Effector memory CD8-positive, alpha-beta T cell (primary cell): ENCODE data around the gene ARHGAP45.

Experiments
- ATAC-seq: fragments of 150-1000 bp; cut with Tn5 transposase; replicated peaks from 2 replicates; pipeline ENCODE4 v1.10.0; 2021; ENCODE audit warnings: mild to moderate bottlenecking, moderate library complexity
- DNase-seq, 3 experiments: peaks; one replicate each; pipeline ENCODE4 v3.0.0; 2021
- H3K27ac Mint-ChIP-seq, 2 donors: one replicate each; pipeline ENCODE4 v1.8.0; 2022; ENCODE audit warnings: mild to moderate bottlenecking in 2 of 2, mixed read lengths in 2 of 2, moderate library complexity in 2 of 2
- H3K27me3 Mint-ChIP-seq, 2 donors: one replicate each; pipeline ENCODE4 v1.8.0; 2022; ENCODE audit warnings: mixed read lengths in 2 of 2
- H3K36me3 Mint-ChIP-seq: one replicate; pipeline ENCODE4 v1.8.0; 2022; ENCODE audit warnings: mild to moderate bottlenecking, moderate library complexity, mixed read lengths; ENCODE audit not compliant: insufficient read depth
- H3K4me1 Mint-ChIP-seq, 2 donors: one replicate each; pipeline ENCODE4 v1.8.0; 2022; ENCODE audit warnings: low read depth in 2 of 2, mixed read lengths in 2 of 2
- H3K4me3 Mint-ChIP-seq, 2 donors: one replicate each; pipeline ENCODE4 v1.8.0; 2022; ENCODE audit warnings: mild to moderate bottlenecking in 2 of 2, mixed read lengths in 2 of 2, moderate library complexity in 2 of 2
- H3K9me3 Mint-ChIP-seq, 2 donors: one replicate each; pipeline ENCODE4 v1.8.0; 2022; ENCODE audit warnings: mixed read lengths in 2 of 2

The ARHGAP45 gene

DNA sequence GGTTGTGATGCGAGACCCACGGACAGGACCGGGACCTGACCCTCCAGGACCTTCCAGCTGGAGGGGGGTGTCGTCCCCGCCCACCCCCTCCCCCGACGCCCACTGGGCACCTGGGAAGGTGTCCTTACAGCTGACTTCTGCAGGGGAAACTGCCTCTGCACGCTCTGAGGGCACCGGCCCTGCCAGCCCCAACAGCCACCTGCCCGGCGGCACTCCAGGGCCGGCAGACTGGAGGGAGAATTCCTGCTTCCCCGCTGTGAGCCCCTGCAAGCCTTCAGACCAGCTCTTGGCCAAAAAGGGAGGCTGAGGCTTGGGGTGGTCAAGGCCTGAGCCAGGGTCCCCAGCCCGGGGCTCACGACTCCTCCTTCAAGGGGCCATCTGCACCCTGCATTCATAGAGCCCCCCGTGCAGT is 39.3 kb upstream of the ARHGAP45 start:
- DNase-seq (peak in 1 of 3 experiments; percentile 47), ATAC-seq (no peak)
- Mint-ChIP-seq H3K27me3 (no peaks in the 10 kb centered on the region), H3K27ac (peak overlapping the region; percentile 91 to 94), H3K9me3 (no peaks in the 10 kb centered on the region), H3K4me3 (peak overlapping the region; percentile 97 to 99), H3K4me1 (peaks cover 18 to 22% of the 10 kb centered on the region in 2 donors), H3K36me3 (peaks cover 61% of the 10 kb centered on the region)

DNA sequence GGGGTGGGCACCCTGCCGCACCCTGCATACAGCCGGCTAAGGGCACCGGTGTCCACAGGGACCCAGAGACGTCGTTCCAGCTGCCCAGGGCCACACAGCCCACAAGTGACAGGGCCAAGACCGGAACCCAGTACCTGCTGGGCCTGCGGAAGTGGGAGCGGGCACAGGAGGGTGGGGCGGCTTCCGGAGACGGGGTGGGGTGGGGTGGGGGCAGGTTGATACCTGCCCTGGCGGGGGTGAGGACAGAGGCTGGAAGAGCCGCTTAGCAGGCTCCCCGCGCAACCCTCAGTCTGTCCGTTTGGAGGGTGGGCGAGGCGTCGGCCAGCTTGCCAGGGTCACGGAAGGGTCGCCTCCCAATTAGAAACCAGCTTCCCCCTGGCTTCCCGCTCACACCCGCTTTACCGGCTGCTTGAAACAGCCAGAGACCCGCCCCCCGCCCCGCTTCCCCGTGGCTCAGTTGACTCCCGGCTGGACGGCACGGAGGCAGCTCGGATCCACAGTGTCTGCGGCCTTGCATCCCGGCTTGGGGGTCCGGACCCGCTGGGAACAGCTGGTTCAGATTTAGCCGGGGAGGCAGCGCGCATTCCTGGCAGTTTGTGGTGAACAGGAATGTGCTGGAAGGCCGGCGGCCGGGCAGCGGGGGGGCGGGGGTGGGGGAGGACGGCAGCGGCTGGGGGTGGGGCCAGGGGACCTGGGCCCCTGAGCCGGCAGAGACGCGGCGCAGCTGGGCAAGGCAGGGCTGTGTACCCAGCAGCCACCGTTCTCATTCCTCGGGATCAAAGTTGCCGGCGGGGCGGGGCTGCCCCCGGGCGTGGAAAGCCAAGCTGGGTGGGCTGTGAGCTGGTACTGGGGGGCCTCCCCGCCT is 38.7 kb upstream of the ARHGAP45 start:
- Mint-ChIP-seq H3K27me3 (no peaks in the 10 kb centered on the region), H3K36me3 (peaks cover 67% of the 10 kb centered on the region), H3K4me1 (peaks cover 19 to 24% of the 10 kb centered on the region in 2 donors)

DNA sequence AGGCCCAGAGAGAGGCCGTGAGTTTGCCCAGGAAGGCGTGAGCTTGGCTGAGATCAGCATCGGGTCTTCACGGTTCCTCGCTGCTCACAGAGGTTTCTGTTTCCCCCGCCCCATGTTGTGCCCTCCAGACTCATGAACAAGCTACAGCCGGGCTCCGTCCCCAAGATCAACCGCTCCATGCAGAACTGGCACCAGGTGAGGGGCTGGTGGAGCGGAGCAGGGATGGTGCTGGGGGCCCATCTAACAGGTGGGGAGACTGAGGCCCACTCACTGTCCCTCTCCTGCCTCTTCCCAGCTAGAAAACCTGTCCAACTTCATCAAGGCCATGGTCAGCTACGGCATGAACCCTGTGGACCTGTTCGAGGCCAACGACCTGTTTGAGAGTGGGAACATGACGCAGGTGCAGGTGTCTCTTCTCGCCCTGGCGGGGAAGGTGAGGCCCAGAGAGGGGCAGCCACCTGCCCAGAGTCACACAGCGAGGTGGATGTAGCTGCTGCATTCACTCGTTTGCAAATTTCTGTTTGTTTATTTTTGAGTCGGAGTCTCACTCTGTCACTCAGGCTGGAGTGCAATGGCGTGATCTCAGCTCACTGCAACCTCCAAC is 34.6 kb upstream of the ARHGAP45 start:
- DNase-seq (no peak), ATAC-seq (no peak)
- Mint-ChIP-seq H3K4me1 (peaks cover 27 to 29% of the 10 kb centered on the region in 2 donors), H3K27me3 (no peaks in the 10 kb centered on the region), H3K27ac (peak overlapping the region in 1 of 2 donors; percentile 20), H3K4me3 (peak overlapping the region; percentile 31 to 44), H3K9me3 (no peaks in the 10 kb centered on the region), H3K36me3 (peaks cover 83% of the 10 kb centered on the region)

More for the DNA sequence above, 38.7 kb upstream of the ARHGAP45 start:
- ATAC-seq, result peak; percentile 29
- DNase-seq, result peak in 2 of 3 experiments; percentile 42 to 49
- H3K27ac Mint-ChIP-seq, result peak overlapping the region; percentile 91 to 94
- no peaks in the 10 kb centered on the region for H3K9me3 Mint-ChIP-seq
- H3K4me3 Mint-ChIP-seq, result peak overlapping the region; percentile 97 to 99

GRCh38 chr19:1035998-1036621 is 30.9 kb upstream of the ARHGAP45 start:
- H3K36me3 Mint-ChIP-seq, result peaks cover 86% of the 10 kb centered on the region

GRCh38 chr19:1037621-1038064 is 29.3 kb upstream of the ARHGAP45 start:
- DNase-seq (no peak), ATAC-seq (no peak)
- H3K36me3 Mint-ChIP-seq, result peaks cover 78% of the 10 kb centered on the region
- H3K9me3 Mint-ChIP-seq, result no peaks in the 10 kb centered on the region
- H3K27me3 Mint-ChIP-seq, result no peaks in the 10 kb centered on the region
- peaks cover 46 to 59% of the 10 kb centered on the region in 2 donors for H3K4me1 Mint-ChIP-seq
- H3K27ac Mint-ChIP-seq, result peak overlapping the region; percentile 46 to 89
- peak overlapping the region; percentile 92 to 96 for H3K4me3 Mint-ChIP-seq

More at GRCh38 chr19:1035998-1036621, 30.9 kb upstream of the ARHGAP45 start:
- Mint-ChIP-seq H3K9me3 (no peaks in the 10 kb centered on the region), H3K4me3 (peak overlapping the region in 1 of 2 donors; percentile 22), H3K4me1 (peaks cover 43 to 53% of the 10 kb centered on the region in 2 donors), H3K27me3 (no peaks in the 10 kb centered on the region), H3K27ac (peak overlapping the region; percentile 31 to 84)
- ATAC-seq, result no peak
- DNase-seq, result no peak

- Mint-ChIP-seq H3K27ac (peak overlapping the region; percentile 89 to 92), H3K4me3 (peak overlapping the region; percentile 92 to 96), H3K27me3 (no peaks in the 10 kb centered on the region), H3K36me3 (peaks cover 74% of the 10 kb centered on the region), H3K9me3 (no peaks in the 10 kb centered on the region), H3K4me1 (peaks cover 44 to 57% of the 10 kb centered on the region in 2 donors)
- no peak for DNase-seq
- ATAC-seq, result no peak
Measured at GRCh38 chr19:1038978-1039645, 27.9 kb upstream of the ARHGAP45 start.

- ATAC-seq (peak; percentile 92), DNase-seq (peak; percentile 99 to 100 (median 100))
- Mint-ChIP-seq H3K4me3 (peak within 1 kb of the TSS; percentile 92 to 96), H3K36me3 (peaks cover 82% of the 10 kb centered on the region), H3K4me1 (peaks cover 44 to 57% of the 10 kb centered on the region in 2 donors), H3K27ac (peak within 1 kb of the TSS; percentile 89 to 92), H3K9me3 (no peaks in the 10 kb centered on the region), H3K27me3 (no peaks in the 10 kb centered on the region)
Measured at GRCh38 chr19:1039646-1040475, 27.1 kb upstream of the ARHGAP45 start, which contains the start of gene ABCA7. ABCA7 (plus strand) TSS chr19:1040107; CDS start chr19:1041362, 1,255 bp downstream.

- H3K27me3 Mint-ChIP-seq, result no peaks in the 10 kb centered on the region
- no peaks in the 10 kb centered on the region for H3K9me3 Mint-ChIP-seq
- peak; percentile 54 for ATAC-seq
- H3K4me1 Mint-ChIP-seq, result peaks cover 42 to 58% of the 10 kb centered on the region in 2 donors
- peak overlapping the region; percentile 92 to 96 for H3K4me3 Mint-ChIP-seq
- peak; percentile 83 to 84 (median 84) for DNase-seq
- peak overlapping the region; percentile 86 to 92 for H3K27ac Mint-ChIP-seq
- peaks cover 80% of the 10 kb centered on the region for H3K36me3 Mint-ChIP-seq
Measured at GRCh38 chr19:1040476-1041271, 26.3 kb upstream of the ARHGAP45 start.

DNA sequence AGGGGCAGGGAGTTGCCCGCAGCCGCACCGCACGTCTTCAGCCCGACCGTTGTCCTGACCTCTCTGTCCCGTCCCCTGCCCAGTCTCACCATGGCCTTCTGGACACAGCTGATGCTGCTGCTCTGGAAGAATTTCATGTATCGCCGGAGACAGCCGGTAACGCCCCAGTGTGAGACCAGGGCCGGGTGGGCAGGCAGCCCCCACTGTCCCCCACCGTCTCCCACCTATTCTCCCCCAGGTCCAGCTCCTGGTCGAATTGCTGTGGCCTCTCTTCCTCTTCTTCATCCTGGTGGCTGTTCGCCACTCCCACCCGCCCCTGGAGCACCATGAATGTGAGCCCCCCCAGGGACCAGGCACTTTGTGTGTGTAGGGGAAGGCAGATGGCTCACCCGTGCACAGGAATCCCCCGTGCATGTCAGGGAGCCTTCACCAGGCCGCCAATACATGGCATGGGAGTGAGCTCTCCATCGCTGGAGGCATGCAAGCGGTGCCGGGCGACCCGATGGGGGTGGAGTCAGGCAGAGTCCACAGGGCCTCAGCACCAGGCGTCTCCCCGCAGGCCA is 25.6 kb upstream of the ARHGAP45 start:
- DNase-seq (no peak), ATAC-seq (no peak)
- peaks cover 40 to 55% of the 10 kb centered on the region in 2 donors for H3K4me1 Mint-ChIP-seq
- H3K4me3 Mint-ChIP-seq, result peak overlapping the region; percentile 92 to 96
- no peaks in the 10 kb centered on the region for H3K9me3 Mint-ChIP-seq
- no peaks in the 10 kb centered on the region for H3K27me3 Mint-ChIP-seq
- peaks cover 74% of the 10 kb centered on the region for H3K36me3 Mint-ChIP-seq
- peak overlapping the region in 1 of 2 donors; percentile 86 for H3K27ac Mint-ChIP-seq

DNA sequence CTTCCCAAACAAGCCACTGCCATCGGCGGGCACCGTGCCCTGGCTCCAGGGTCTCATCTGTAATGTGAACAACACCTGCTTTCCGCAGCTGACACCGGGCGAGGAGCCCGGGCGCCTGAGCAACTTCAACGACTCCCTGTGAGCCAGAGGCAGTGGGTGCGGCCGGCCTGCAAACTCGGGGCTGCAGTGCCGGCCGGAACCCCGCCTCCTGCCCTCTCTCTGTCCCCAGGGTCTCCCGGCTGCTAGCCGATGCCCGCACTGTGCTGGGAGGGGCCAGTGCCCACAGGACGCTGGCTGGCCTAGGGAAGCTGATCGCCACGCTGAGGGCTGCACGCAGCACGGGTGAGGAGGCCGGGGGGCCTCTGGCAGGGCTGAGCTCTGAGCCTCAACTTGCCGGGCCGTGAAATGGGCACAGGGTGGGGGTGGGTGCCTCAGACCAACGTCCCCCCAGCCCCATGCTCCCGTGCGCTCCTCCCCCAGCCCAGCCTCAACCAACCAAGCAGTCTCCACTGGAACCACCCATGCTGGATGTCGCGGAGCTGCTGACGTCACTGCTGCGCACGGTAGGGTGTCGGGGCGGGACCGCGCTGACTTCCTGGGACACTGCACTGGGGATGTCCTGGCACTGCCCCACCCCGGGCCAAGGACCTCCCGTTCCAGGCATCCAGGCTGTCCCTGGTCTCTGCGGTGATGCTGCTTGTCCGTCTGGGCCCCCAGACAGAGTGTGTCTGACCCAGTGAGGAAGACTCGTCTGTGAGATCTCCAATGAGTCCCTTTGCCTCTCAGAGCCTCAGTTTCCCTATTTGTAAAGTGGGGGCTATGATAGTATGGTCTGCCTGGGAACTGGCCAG is 24.9 kb upstream of the ARHGAP45 start:
- H3K4me3 Mint-ChIP-seq, result peak overlapping the region; percentile 92 to 96
- peaks cover 40 to 51% of the 10 kb centered on the region in 2 donors for H3K4me1 Mint-ChIP-seq
- no peak for DNase-seq
- no peak overlapping the region for H3K27ac Mint-ChIP-seq
- peaks cover 71% of the 10 kb centered on the region for H3K36me3 Mint-ChIP-seq
- ATAC-seq, result no peak
- no peaks in the 10 kb centered on the region for H3K9me3 Mint-ChIP-seq
- H3K27me3 Mint-ChIP-seq, result no peaks in the 10 kb centered on the region
